SK-N-SH treated with all-trans-retinoic acid at 6 μM for 48 hours (cell line): ENCODE data around the gene ZNF600.

Experiments
- ARNTL ChIP-seq: fragments of 450-650 bp; formaldehyde crosslinking; IDR thresholded peaks from 2 replicates; pipeline ENCODE4 v1.5.0; 2020; ENCODE audit warnings: low read depth, mild to moderate bottlenecking, moderate library complexity, borderline replicate concordance
- BACH2 ChIP-seq: fragments of 250-450 bp; sonication (Bioruptor Pico); IDR thresholded peaks from 2 replicates; pipeline ENCODE4 v1.9.0; 2021; ENCODE audit warnings: mild to moderate bottlenecking, borderline replicate concordance
- CREB5 ChIP-seq: fragments of 250-450 bp; sonication (Bioruptor Pico); IDR thresholded peaks from 2 replicates; pipeline ENCODE4 v1.5.1; 2020; ENCODE audit warnings: low read depth, mild to moderate bottlenecking, moderate library complexity
- CSDC2 ChIP-seq: fragments of 250-450 bp; sonication (Bioruptor Pico); IDR thresholded peaks from 2 replicates; pipeline ENCODE4 v1.5.0; 2020; ENCODE audit warnings: mild to moderate bottlenecking, moderate library complexity
- ISL1 ChIP-seq: fragments of 250-450 bp; sonication (Bioruptor Pico); IDR thresholded peaks from 2 replicates; pipeline ENCODE4 v2.1.2; 2022; ENCODE audit warnings: mild to moderate bottlenecking, moderate library complexity
- RARB ChIP-seq: fragments of 250-450 bp; sonication (Bioruptor Pico); IDR thresholded peaks from 2 replicates; pipeline ENCODE4 v1.8.0; 2021; ENCODE audit warnings: mild to moderate bottlenecking, moderate library complexity
- SNAI2 ChIP-seq: fragments of 250-450 bp; sonication (Bioruptor Pico); IDR thresholded peaks from 2 replicates; pipeline ENCODE4 v1.5.0; 2020; ENCODE audit warnings: mild to moderate bottlenecking, moderate library complexity
- TSHZ2 ChIP-seq: fragments of 250-450 bp; sonication (Bioruptor Pico); IDR thresholded peaks from 2 replicates; pipeline ENCODE4 v1.5.0; 2020; ENCODE audit warnings: mild to moderate bottlenecking, moderate library complexity
- ZC3H10 ChIP-seq: fragments of 250-450 bp; sonication (Bioruptor Pico); IDR thresholded peaks from 2 replicates; pipeline ENCODE4 v1.5.1; 2021; ENCODE audit warnings: mild to moderate bottlenecking, moderate library complexity
- ZFP3 ChIP-seq: fragments of 250-450 bp; sonication (Bioruptor Pico); IDR thresholded peaks from 2 replicates; pipeline ENCODE4 v1.5.0; 2020; ENCODE audit warnings: mild to moderate bottlenecking, moderate library complexity
- ZNF565 ChIP-seq: fragments of 450-650 bp; formaldehyde crosslinking; conservative IDR thresholded peaks from 2 replicates; pipeline ENCODE4 v1.5.0; 2020; ENCODE audit warnings: low read depth, mild to moderate bottlenecking, moderate library complexity
- ZNF70 ChIP-seq: fragments of 450-650 bp; formaldehyde crosslinking; IDR thresholded peaks from 2 replicates; pipeline ENCODE4 v1.5.0; 2020; ENCODE audit warnings: mild to moderate bottlenecking, moderate library complexity
- TF ChIP-seq, protein P1 (sequence below): fragments of 250-450 bp; sonication (Bioruptor Pico); IDR thresholded peaks from 2 replicates; pipeline ENCODE4 v1.8.0; 2020; ENCODE audit warnings: mild to moderate bottlenecking, moderate library complexity, borderline replicate concordance

- TF ChIP-seq RARB (CRISPR knock-in tag) = no peak
- TF ChIP-seq ZNF70 (CRISPR knock-in tag) = no peak
- TF ChIP-seq, protein P1, sequence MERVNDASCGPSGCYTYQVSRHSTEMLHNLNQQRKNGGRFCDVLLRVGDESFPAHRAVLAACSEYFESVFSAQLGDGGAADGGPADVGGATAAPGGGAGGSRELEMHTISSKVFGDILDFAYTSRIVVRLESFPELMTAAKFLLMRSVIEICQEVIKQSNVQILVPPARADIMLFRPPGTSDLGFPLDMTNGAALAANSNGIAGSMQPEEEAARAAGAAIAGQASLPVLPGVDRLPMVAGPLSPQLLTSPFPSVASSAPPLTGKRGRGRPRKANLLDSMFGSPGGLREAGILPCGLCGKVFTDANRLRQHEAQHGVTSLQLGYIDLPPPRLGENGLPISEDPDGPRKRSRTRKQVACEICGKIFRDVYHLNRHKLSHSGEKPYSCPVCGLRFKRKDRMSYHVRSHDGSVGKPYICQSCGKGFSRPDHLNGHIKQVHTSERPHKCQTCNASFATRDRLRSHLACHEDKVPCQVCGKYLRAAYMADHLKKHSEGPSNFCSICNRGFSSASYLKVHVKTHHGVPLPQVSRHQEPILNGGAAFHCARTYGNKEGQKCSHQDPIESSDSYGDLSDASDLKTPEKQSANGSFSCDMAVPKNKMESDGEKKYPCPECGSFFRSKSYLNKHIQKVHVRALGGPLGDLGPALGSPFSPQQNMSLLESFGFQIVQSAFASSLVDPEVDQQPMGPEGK (CRISPR knock-in tag) = no peak
- TF ChIP-seq ISL1 (CRISPR knock-in tag) = no peak
- TF ChIP-seq BACH2 = no peak
- TF ChIP-seq ARNTL (CRISPR knock-in tag) = no peak
- TF ChIP-seq SNAI2 (CRISPR knock-in tag) = no peak
- no peak for TF ChIP-seq ZNF565
- no peak for TF ChIP-seq ZFP3
- no peak for TF ChIP-seq TSHZ2
- TF ChIP-seq CREB5 (CRISPR knock-in tag) = no peak
- TF ChIP-seq CSDC2 (CRISPR knock-in tag) = no peak
- TF ChIP-seq ZC3H10 (CRISPR knock-in tag) = no peak
Observed at GRCh38 chr19:52724701-52725514, 61.7 kb downstream of the ZNF600 start.
